H1 (cell line): ENCODE data around the gene AK2.

Experiments used
- EP300 ChIP-seq, 2 experiments: IDR thresholded peaks; 1 replicate in 1 of 2; 2 replicates in 1 of 2; pipeline ENCODE4 v1.6.1; 2011 to 2012; ENCODE audit warnings: low read depth in 2 of 2, low read length in 2 of 2, mild to moderate bottlenecking in 2 of 2, borderline replicate concordance in 1 of 2, inconsistent platforms in 1 of 2, moderate library complexity in 1 of 2
- HDAC2 ChIP-seq, 2 experiments: fragments of 300-600 bp in 1 of 2; sonication (generic) in 1 of 2; IDR thresholded peaks; 2 replicates each; pipeline ENCODE4 v1.6.1; 2011 to 2012; ENCODE audit warnings: low read depth in 2 of 2, low read length in 2 of 2, mild to moderate bottlenecking in 2 of 2, moderate library complexity in 2 of 2, borderline replicate concordance in 1 of 2, inconsistent platforms in 1 of 2
- SUZ12 ChIP-seq: fragments of 200-600 bp; sonication (generic); IDR thresholded peaks from 2 replicates; pipeline ENCODE4 v1.6.1; 2012; ENCODE audit warnings: mild to moderate bottlenecking, inconsistent platforms, low read length, moderate library complexity, mixed read lengths
- TF ChIP-seq, protein P1 (sequence below): IDR thresholded peaks from 2 replicates; pipeline ENCODE4 v1.6.1; 2012; ENCODE audit warnings: inconsistent platforms
- TF ChIP-seq, protein P2 (sequence below): fragments of 300-600 bp; sonication (generic); IDR thresholded peaks from 2 replicates; pipeline ENCODE4 v1.7.1; 2012; ENCODE audit warnings: low read length, moderate library complexity, mild to moderate bottlenecking, inconsistent platforms; ENCODE audit not compliant: insufficient replicate concordance

GRCh38 chr1:32962248-32962896 is 74.3 kb downstream of the AK2 start:
- no peak for TF ChIP-seq SUZ12
- TF ChIP-seq EP300 (IDR thresholded peaks at IDR 0.05; ENCODE audit: borderline replicate concordance in 1 of 2, low read depth in 2 of 2, low read length in 2 of 2), result no peak
- TF ChIP-seq, protein P1, sequence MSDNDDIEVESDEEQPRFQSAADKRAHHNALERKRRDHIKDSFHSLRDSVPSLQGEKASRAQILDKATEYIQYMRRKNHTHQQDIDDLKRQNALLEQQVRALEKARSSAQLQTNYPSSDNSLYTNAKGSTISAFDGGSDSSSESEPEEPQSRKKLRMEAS, result no peak
- TF ChIP-seq, protein P2, sequence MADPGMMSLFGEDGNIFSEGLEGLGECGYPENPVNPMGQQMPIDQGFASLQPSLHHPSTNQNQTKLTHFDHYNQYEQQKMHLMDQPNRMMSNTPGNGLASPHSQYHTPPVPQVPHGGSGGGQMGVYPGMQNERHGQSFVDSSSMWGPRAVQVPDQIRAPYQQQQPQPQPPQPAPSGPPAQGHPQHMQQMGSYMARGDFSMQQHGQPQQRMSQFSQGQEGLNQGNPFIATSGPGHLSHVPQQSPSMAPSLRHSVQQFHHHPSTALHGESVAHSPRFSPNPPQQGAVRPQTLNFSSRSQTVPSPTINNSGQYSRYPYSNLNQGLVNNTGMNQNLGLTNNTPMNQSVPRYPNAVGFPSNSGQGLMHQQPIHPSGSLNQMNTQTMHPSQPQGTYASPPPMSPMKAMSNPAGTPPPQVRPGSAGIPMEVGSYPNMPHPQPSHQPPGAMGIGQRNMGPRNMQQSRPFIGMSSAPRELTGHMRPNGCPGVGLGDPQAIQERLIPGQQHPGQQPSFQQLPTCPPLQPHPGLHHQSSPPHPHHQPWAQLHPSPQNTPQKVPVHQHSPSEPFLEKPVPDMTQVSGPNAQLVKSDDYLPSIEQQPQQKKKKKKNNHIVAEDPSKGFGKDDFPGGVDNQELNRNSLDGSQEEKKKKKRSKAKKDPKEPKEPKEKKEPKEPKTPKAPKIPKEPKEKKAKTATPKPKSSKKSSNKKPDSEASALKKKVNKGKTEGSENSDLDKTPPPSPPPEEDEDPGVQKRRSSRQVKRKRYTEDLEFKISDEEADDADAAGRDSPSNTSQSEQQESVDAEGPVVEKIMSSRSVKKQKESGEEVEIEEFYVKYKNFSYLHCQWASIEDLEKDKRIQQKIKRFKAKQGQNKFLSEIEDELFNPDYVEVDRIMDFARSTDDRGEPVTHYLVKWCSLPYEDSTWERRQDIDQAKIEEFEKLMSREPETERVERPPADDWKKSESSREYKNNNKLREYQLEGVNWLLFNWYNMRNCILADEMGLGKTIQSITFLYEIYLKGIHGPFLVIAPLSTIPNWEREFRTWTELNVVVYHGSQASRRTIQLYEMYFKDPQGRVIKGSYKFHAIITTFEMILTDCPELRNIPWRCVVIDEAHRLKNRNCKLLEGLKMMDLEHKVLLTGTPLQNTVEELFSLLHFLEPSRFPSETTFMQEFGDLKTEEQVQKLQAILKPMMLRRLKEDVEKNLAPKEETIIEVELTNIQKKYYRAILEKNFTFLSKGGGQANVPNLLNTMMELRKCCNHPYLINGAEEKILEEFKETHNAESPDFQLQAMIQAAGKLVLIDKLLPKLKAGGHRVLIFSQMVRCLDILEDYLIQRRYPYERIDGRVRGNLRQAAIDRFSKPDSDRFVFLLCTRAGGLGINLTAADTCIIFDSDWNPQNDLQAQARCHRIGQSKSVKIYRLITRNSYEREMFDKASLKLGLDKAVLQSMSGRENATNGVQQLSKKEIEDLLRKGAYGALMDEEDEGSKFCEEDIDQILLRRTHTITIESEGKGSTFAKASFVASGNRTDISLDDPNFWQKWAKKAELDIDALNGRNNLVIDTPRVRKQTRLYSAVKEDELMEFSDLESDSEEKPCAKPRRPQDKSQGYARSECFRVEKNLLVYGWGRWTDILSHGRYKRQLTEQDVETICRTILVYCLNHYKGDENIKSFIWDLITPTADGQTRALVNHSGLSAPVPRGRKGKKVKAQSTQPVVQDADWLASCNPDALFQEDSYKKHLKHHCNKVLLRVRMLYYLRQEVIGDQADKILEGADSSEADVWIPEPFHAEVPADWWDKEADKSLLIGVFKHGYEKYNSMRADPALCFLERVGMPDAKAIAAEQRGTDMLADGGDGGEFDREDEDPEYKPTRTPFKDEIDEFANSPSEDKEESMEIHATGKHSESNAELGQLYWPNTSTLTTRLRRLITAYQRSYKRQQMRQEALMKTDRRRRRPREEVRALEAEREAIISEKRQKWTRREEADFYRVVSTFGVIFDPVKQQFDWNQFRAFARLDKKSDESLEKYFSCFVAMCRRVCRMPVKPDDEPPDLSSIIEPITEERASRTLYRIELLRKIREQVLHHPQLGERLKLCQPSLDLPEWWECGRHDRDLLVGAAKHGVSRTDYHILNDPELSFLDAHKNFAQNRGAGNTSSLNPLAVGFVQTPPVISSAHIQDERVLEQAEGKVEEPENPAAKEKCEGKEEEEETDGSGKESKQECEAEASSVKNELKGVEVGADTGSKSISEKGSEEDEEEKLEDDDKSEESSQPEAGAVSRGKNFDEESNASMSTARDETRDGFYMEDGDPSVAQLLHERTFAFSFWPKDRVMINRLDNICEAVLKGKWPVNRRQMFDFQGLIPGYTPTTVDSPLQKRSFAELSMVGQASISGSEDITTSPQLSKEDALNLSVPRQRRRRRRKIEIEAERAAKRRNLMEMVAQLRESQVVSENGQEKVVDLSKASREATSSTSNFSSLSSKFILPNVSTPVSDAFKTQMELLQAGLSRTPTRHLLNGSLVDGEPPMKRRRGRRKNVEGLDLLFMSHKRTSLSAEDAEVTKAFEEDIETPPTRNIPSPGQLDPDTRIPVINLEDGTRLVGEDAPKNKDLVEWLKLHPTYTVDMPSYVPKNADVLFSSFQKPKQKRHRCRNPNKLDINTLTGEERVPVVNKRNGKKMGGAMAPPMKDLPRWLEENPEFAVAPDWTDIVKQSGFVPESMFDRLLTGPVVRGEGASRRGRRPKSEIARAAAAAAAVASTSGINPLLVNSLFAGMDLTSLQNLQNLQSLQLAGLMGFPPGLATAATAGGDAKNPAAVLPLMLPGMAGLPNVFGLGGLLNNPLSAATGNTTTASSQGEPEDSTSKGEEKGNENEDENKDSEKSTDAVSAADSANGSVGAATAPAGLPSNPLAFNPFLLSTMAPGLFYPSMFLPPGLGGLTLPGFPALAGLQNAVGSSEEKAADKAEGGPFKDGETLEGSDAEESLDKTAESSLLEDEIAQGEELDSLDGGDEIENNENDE, result no peak
- TF ChIP-seq HDAC2 (IDR thresholded peaks at IDR 0.05; ENCODE audit: borderline replicate concordance in 1 of 2, low read depth in 2 of 2, low read length in 2 of 2), result no peak
